GM12864 (cell line): Measurements from ENCODE around the gene CCDC69.

Experiments used
- DNase-seq: peaks from one replicate; pipeline ENCODE4 v3.0.0-alpha.2; 2011; ENCODE audit warnings: low read depth
- H3K4me3 ChIP-seq: 2 replicates; pipeline ENCODE4 v1.5.1; 2011; ENCODE audit warnings: mild to moderate bottlenecking, low read depth, low read length, control low read depth
- TF ChIP-seq, protein P1 (sequence below): IDR thresholded peaks from 2 replicates; pipeline ENCODE4 v1.5.1; 2011; ENCODE audit warnings: low read depth, mild to moderate bottlenecking, moderate library complexity, low read length, control low read depth, inconsistent platforms; ENCODE audit errors: missing control alignments

Gene CCDC69

DNA sequence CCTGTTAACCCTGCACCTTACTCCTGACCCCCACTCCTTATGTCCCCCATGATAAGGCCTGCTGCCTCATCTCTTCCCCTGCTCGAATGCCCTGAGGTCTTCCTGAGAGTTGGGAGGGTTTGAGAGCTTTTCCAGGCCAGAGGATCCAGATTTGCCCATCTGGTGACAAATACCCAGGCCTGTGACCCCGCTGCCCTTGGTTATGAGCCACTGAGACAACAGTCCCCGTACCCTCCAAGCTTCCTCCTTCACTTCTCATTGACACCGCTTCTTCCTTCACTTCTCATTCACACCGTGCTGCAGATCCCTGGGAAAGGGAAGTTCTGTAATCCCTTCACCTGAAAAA is 29.7 kb upstream of the CCDC69 start:
- TF ChIP-seq, protein P1, sequence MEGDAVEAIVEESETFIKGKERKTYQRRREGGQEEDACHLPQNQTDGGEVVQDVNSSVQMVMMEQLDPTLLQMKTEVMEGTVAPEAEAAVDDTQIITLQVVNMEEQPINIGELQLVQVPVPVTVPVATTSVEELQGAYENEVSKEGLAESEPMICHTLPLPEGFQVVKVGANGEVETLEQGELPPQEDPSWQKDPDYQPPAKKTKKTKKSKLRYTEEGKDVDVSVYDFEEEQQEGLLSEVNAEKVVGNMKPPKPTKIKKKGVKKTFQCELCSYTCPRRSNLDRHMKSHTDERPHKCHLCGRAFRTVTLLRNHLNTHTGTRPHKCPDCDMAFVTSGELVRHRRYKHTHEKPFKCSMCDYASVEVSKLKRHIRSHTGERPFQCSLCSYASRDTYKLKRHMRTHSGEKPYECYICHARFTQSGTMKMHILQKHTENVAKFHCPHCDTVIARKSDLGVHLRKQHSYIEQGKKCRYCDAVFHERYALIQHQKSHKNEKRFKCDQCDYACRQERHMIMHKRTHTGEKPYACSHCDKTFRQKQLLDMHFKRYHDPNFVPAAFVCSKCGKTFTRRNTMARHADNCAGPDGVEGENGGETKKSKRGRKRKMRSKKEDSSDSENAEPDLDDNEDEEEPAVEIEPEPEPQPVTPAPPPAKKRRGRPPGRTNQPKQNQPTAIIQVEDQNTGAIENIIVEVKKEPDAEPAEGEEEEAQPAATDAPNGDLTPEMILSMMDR: no peak
- H3K4me3 ChIP-seq: peak overlapping the region; percentile 68
- DNase-seq: no peak

DNA sequence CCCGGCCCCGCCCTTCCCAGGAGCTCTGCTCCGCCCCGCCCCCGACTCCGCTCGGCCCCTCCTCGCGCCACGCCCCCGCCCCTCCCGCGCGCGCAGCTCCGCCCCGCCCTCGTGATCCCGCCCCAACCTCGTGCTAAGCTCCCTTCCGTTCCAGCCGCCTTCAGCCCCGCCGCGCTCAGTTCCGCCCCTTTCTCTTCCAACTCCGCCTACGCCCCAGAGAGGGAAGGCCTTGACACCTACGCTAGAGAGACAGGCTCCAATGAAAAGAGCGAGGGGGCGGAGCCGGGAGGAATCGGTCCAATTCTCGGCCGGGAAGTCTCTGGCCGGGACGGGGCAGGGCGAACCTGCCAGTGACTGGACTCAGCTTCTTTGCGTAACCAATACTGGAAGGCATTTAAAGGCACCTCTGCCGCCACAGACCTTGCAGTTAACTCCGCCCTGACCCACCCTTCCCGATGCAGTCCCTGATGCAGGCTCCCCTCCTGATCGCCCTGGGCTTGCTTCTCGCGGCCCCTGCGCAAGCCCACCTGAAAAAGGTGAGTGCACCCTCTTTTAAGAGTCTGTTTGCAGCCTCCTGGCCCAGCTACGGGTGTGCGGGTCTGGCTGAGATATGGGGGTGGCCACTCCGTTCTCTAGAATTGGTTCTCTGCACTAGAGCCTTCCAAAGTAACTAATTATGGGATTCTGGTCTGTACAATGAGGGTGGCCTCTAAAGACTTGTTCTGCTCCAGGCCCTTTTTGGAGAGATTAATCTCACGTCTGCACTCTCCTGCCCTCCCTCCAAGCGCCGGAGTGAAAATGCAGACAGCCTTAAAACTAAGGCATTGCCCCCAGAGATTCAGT is 29.1 kb upstream of the CCDC69 start, which contains the start of gene GM2A:
Gene GM2A (plus strand): TSS at position 424 of the 843 bp plus-strand sequence. CDS start 32 bp downstream, at position 456.
- H3K4me3 ChIP-seq: peak within 1 kb of the TSS; percentile 68
- TF ChIP-seq, protein P1: no peak
- DNase-seq: peak; percentile 99

DNA sequence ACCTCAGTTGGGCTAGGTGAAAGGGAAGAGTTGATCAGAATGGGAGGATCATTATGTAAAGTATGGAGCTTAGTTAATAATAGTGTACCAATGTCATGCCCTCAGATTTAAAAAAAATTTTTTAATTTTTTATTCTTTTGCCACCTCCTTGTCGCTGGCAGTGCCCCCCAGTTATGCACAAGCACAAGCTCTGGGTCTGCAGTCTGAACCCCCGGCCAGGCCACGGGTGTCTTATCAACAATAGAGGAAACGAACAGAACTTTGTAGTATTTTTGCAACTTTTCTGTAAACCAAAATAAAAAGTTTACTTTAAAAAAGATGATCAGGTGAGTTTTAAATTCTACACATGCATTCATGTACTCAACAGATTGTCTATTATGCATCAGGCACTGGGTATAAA is 27.7 kb upstream of the CCDC69 start:
- TF ChIP-seq, protein P1: no peak
- H3K4me3 ChIP-seq: no peak overlapping the region
- no peak for DNase-seq

DNA sequence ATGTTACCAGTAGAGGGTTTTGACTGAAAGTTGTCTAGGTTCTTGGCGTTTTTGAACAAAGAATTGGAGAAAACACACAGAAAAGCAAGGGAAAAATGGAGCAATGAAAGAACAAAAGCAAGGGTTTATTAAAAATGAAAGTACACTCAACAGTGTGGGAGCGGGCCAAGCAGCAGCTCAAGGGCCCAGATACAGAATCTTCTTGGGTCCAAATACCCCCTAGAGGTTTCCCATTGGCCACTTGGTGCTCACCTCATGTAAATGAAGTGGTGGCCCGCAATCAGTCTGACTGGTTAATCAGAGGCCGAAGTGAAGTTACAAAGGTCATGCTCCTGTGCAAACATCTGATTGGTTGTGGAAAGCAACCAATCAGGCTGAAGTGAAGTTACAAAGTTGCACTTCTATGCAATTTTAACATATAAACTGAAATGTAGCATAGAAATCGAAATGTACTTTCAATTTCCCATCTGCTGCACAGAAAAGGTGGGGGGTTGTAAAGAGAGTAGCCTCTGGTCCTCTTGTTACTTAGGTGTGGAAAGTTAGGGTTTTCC is 27.2 kb upstream of the CCDC69 start:
- no peak overlapping the region for H3K4me3 ChIP-seq
- DNase-seq: no peak
- TF ChIP-seq, protein P1: no peak

DNA sequence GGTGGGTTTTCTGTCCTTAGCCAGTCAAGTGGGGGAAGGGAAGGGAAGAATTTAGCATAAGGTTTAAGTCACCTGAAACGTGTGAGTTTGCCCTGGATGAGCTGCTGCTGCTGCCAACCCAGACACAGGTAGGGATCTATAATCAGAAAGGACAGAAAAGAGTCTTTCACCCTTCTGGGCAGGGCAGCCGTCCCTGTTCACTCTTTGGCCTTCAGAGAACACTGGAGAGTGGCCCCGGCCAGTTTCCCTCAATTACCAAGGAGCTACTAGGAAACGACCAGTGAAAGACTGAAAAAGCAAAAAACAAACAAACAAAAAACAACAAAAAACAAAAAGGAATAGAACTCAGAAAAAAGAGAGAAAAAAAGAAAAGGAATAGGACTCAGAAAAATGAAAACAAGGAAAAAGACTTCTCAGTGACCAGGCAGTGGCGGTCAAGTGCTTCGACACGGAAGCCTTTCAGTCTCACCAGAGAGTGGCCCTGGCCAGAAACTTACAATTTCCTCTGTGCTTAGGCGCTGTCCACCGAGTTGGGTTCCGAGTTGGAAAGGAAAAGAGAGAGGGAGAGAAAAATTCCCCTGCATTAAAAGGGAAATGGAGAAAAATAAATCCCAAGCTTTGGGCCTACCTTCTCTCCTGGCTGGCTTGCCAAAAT is 26.6 kb upstream of the CCDC69 start:
- no peak overlapping the region for H3K4me3 ChIP-seq
- TF ChIP-seq, protein P1: no peak

DNA sequence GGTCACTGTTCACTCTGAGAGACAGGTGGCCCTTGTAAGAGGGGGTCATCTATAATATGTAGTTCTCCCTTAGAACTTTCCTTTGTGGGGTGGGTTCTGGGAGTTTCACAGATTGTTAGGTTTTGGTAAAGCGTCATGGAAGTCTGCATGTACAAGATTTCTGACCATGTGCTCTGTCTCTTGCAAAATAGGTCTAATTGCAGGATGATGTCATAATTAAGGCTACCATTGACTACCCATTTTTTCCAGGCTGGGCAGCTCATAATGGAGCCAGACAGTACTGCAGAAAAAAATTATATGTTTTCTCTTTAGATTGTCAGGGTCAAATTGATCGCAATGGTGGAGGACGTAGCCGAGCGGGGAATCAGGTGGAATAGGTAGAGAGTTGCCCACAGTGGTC is 25.4 kb upstream of the CCDC69 start:
- DNase-seq: no peak

More for the DNA sequence above, 26.6 kb upstream of the CCDC69 start:
- DNase-seq: no peak

More for the DNA sequence above, 25.4 kb upstream of the CCDC69 start:
- TF ChIP-seq, protein P1: no peak
- H3K4me3 ChIP-seq: no peak overlapping the region
